RWPE1 (cell line): ENCODE results near the gene BEST1.

ENCODE experiments used
- CTCF ChIA-PET: fragments of 350-600 bp; sonication (Branson Sonifier 250); formaldehyde crosslinking; extraction: SDS; loops from one replicate; lab custom pipeline; 2021; lab: Yijun Ruan, JAX
- POLR2A ChIA-PET: fragments of 400-600 bp; formaldehyde crosslinking; extraction: SDS; loops from one replicate; lab custom pipeline; 2020; ENCODE audit warnings: antibody characterized with exemption; ENCODE audit not compliant: low non-redundant PET; lab: Yijun Ruan, JAX
- DNase-seq: peaks from one replicate; pipeline ENCODE4 v3.0.0; 2012; ENCODE audit warnings: low spot score
- H3K27ac ChIP-seq: fragments of 450-650 bp; 2 replicates; pipeline ENCODE4 v1.5.1; 2017
- TF ChIP-seq, protein P1 (sequence below): fragments of 450-650 bp; conservative IDR thresholded peaks from 2 replicates; pipeline ENCODE4 v1.5.1; 2017; ENCODE audit warnings: low read depth, mild to moderate bottlenecking

BEST1 gene

DNA sequence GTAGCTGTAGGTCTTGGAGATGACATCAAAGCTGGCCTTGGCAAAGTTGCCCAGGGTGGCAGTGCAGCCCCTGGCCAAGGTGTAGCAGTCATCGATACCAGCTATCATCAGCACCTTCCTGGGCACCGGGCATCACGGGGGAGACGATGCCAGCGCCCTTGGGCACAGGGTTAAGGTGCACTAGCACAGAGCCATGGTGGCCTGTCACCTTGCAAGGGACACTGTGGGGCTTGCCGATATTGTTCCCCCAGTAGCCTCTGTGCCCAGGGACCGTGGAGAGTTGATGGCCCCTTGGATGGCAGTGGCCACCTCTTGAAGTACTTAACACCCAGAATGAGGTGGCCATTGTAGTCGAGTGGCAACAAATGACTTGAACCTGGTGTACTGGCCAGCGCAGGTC lies 61.7 kb downstream of the BEST1 start:
- POLR2A ChIA-PET: no interaction called here
- DNase-seq: no peak
- TF ChIP-seq, protein P1, sequence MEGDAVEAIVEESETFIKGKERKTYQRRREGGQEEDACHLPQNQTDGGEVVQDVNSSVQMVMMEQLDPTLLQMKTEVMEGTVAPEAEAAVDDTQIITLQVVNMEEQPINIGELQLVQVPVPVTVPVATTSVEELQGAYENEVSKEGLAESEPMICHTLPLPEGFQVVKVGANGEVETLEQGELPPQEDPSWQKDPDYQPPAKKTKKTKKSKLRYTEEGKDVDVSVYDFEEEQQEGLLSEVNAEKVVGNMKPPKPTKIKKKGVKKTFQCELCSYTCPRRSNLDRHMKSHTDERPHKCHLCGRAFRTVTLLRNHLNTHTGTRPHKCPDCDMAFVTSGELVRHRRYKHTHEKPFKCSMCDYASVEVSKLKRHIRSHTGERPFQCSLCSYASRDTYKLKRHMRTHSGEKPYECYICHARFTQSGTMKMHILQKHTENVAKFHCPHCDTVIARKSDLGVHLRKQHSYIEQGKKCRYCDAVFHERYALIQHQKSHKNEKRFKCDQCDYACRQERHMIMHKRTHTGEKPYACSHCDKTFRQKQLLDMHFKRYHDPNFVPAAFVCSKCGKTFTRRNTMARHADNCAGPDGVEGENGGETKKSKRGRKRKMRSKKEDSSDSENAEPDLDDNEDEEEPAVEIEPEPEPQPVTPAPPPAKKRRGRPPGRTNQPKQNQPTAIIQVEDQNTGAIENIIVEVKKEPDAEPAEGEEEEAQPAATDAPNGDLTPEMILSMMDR: no peak
- CTCF ChIA-PET: no interaction called here
- H3K27ac ChIP-seq: peak overlapping the region; percentile 78; the same call in 1 of the 2 replicates

DNA sequence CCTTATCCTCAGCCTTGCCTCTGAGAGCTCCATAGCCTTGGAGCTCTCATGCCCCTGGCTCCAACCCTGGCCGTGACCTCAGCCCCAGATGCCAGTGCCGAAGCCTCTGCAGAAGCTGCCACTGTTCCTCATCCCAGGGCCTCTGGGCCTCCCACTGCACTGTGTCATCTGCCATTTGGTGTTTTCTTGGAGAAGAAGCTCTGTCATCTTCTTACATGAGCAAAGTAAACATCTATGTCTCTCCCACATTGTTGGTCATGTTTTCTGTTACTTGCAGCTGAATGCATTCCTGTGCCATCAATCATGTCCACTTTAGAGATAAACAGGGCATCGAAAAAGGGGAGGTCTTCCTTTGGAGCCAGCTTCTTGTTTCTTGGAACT lies 62.3 kb downstream of the BEST1 start:
- TF ChIP-seq, protein P1: no peak
- ChIA-PET CTCF (no interaction called here), POLR2A (no interaction called here)
- peak overlapping the region; percentile 78 for H3K27ac ChIP-seq
- DNase-seq: peak; percentile 21

DNA sequence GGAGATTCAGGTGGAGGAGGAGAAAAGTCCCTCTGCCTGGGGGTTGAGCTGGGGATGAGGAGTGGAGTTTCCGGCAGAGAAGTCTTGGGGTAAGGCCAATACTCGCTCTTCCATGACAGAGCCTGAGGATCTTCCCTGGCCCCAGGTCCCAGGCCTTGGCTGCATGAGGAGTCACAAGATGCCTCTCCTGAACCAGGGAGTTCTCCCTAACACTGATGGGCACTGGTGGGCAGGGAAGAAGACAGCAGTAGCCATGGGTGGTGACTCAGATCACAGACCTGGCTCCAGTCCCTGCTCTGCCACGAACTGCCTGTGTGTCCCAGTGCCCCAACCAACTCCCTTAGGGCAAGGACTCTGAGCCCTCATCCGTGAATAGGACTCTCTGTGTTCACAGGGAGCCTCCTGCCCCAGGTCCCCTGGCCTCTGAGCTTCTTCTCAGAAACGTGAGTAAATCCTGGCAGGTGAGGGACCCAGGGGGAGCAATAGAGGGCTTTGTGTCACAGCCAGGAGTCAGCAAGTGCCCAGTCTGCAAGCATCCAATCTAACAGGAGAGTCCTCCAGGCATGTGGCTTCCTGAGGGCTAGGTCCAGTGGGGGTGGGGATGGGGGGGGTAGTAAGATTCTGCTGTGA lies 62.8 kb downstream of the BEST1 start:
- DNase-seq: peak; percentile 9
- CTCF ChIA-PET: interaction anchor here (0.6 kb wide), 1 partner anchor 49 kb away, joined by 3 read pairs; no protein-coding TSS in a partner anchor
- TF ChIP-seq, protein P1: no peak
- peak overlapping the region; percentile 78 for H3K27ac ChIP-seq
- POLR2A ChIA-PET: no interaction called here
